Fibroblast of pulmonary artery (primary cell): ENCODE measurements around the gene MBTPS1.

ENCODE experiments used
- DNase-seq: peaks from one replicate; pipeline ENCODE4 v3.0.0-alpha.2; 2010; ENCODE audit warnings: low read depth
- H3K4me3 ChIP-seq: replicated peaks from 2 replicates; pipeline ENCODE4 v1.5.1; 2011; ENCODE audit warnings: low read depth, mild to moderate bottlenecking, control low read depth, low read length, moderate library complexity
- CTCF ChIP-seq: IDR thresholded peaks from 2 replicates; pipeline ENCODE4 v1.5.1; 2011; ENCODE audit warnings: mild to moderate bottlenecking, control low read depth, low read length, inconsistent platforms; ENCODE audit errors: missing control alignments

The MBTPS1 gene

GRCh38 chr16:84110527-84110926, 6.2 kb downstream of the MBTPS1 start:
- no peak for TF ChIP-seq CTCF
- no peak for DNase-seq
- H3K4me3 ChIP-seq, result no peak overlapping the region

- DNase-seq, result no peak
- no peak for TF ChIP-seq CTCF
- H3K4me3 ChIP-seq, result no peak overlapping the region
These were observed 7.0 kb downstream of the MBTPS1 start for GRCh38 chr16:84109598-84110335.

- TF ChIP-seq CTCF, result no peak
- DNase-seq, result no peak
- no peak overlapping the region for H3K4me3 ChIP-seq
These were observed 8.8 kb downstream of the MBTPS1 start for GRCh38 chr16:84107921-84108320.

- no peak for DNase-seq
- H3K4me3 ChIP-seq, result no peak overlapping the region
- no peak for TF ChIP-seq CTCF
These were observed 10.6 kb downstream of the MBTPS1 start for GRCh38 chr16:84105948-84106740.

GRCh38 chr16:84105301-84105815, 11.4 kb downstream of the MBTPS1 start:
- no peak overlapping the region for H3K4me3 ChIP-seq
- DNase-seq, result no peak
- no peak for TF ChIP-seq CTCF

DNA sequence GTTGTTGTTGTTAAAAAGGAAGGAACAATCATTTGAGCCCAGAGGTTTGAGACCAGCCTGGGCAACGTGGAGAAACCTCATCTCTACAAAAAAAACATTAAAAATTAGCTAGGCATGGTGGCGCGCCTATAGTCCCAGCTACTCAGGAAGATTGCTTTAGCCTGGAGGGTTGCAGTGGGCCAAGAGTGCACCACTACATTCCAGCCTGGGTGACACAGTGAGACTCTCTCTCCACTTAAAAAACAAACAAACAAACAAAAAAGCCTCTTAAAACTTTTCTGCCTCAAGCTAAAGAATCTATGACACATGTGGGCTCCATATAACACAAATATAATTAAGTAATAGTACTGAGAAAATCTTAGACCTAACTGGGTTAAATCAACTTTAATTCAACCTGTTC, 12.5 kb downstream of the MBTPS1 start:
- no peak overlapping the region for H3K4me3 ChIP-seq
- no peak for TF ChIP-seq CTCF
- DNase-seq, result no peak
